NB4 (cell line): ENCODE results near the gene VLDLR.
"Not testable (repeated sequence)": the region's sequence is repeated elsewhere in the genome, so short reads cannot be mapped to it uniquely, and the experiment has no call there.

Source experiments
- CTCF ChIP-seq: IDR thresholded peaks from one replicate; pipeline ENCODE4 v1.5.1; 2012; ENCODE audit warnings: low read depth, low read length
- MYC ChIP-seq: IDR thresholded peaks from 2 replicates; pipeline ENCODE4 v1.6.1; 2011; ENCODE audit warnings: low read depth, low read length
- POLR2A ChIP-seq: IDR thresholded peaks from 2 replicates; pipeline ENCODE4 v1.6.1; 2011; ENCODE audit warnings: mild to moderate bottlenecking; ENCODE audit not compliant: insufficient read length; ENCODE audit errors: extremely low read depth

DNA sequence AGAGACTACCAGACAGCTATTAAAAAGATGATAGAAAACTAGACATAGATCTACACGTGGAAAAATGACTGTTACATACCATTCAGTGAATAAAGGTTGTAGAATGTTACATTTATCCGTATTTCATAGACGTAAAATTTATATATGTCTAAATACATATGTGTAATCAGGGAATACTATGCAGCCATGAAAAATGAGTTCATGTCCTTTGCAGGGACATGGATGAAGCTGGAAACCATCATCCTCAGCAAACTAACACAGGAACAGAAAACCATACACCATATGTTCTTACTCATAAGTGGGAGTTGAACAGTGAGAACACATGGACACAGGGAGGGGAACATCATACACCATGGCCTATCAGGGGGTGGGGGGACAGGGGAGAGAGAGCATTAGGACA, 85.7 kb downstream of the VLDLR start:
- not testable (repeated sequence) for TF ChIP-seq CTCF, MYC, POLR2A
